CD4-positive, alpha-beta T cell treated with Interleukin-1 beta for 1 hour (primary cell): ENCODE measurements around the gene RBM33.
"Not testable (repeated sequence)": the region's sequence is repeated elsewhere in the genome, so short reads cannot be mapped to it uniquely, and the experiment has no call there.

Experiments used
- DNase-seq, 2 donors: peaks; one replicate each; pipeline ENCODE4 v3.0.0-alpha.2; 2020 to 2022

RBM33 gene

DNA sequence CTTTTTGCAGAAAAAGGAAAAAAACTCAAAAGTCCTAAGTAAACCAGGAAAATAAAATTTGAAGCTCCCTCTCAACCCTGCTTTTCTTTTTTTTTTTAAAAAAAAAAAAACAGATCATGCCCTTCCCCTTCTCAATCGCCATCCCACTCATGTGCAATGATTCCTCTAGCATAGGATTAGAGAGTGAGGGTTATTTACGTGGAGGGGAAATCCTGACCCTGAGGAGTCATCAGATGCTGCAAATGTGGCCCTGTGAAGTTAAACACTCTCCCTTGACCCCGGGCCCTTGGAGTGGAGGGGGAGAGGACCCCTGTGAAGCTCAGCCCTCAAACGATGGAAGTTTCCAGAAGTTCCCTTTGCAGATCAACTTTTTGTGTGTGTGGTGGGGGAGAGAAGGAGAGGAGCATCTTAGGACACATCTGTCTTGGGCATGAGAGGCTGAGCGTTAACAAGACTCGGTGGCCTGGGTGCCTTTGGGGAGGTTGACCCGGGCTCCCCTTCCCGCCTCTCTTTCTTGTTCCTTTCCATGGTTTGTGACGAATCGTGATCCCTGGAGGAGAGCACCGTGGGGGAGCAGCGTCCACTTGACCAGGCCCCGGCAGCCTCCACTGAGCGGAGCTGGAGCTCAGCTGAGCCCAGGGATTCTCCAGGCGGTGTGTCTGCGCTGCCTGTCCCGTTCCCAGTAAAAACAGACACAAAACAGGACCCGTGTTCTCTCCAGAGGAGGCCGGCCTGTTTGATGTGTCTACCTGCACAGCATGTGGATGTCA, 169.3 kb downstream of the RBM33 start:
- no peak for DNase-seq

DNA sequence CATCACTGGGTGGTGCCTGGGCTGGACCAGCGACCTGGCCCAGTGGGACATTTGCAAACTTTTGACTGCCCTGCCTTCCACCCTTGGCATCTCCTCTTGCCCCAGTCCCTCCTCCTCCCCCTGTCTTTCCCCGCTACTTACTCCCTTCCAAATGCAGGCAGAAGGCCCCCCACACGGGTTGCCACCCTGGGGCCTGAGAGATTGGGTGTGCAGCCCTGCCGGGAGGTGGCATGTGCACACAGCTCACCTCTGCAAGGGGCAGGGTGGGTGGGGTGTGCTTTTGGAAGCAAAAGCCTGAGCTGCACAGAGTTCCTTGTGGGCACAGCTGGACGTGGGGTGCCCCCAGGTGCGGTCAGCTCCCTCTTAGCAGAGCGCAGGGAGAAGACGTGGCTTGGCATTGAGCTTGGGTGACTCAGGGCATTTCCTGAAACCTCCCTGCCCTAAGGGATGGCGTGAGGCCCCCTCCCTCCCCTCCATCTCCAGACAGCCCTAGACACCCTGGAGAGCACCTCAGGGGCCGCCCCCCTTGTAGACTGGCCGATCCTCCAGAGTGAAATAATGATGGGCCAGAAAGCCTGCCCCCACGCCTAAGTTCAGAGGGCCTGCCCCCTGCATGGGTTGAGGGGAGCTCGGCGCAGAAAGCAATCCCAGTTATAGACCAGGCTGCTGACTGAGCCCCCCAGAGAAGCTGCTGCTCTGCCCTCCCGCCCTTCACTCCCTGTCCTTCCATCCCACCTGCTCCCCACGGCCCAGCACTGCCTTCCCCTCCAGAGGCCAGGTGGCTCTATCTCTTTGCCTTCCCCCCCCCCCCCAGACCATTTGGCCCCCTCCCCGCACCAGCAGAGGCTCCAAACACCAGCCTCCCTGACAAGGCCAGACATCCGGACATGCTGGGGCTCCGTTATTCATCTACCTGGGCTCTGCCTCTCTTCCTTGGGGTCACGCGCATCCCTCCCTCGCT, 170.1 kb downstream of the RBM33 start:
- DNase-seq = no peak

DNA sequence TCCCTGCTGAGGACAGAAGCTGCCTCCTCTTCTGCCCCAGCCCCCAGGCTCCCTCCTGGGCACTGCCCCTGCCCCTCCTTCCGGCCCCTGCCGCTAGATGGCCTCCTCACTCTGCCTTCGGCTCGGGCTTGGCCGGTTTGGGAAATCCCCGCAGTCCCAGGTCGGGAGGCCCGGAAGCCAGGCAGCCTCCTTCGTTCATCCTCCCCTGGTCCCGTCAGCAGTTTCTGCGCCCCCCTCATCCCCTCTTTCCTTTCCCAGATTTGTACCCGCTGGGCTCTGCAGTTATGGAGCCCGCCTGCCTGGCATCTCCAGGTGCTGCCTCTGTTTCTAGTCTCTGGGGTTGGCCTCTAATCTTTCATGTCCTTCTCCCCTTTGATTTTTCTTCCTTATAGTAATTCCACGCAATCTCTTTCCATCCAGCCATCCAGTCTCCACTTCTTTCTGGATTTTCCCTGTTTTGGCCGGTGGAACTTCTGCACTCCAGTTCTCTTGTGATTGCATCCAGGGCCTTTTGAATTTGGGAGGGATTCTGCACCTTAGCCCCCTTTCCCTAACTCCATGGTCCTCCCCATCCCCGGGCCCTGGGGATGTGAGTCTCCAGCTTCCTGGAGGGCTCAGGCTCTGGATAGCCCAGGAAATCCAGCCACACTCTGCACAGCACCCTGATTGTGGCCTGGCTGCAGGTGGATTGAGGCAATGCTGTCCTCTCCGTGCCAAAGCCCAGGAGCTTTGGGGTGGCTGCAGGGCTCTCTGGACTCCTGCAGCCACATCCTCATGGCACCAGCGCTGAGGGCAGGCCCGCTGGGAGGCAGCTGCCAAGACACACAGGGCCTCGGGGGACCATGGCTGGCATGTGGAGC, 171.1 kb downstream of the RBM33 start:
- DNase-seq = peak; percentile 38 to 51

DNA sequence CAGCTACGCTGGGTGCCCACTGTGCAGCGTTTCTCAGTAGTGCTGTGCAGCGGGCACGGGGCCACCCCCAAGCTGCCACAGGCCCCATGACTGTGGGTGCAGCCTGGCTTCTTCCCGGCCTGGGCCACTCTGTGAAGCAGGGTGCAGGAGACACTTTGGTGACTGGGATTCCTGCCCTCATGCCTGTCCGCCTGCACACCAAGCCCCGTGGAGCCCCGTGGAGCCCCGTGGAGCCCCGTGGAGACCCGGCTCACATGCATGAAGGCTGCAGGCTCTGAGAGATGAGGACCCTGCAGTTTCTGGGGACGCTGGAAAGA, 171.7 kb downstream of the RBM33 start:
- DNase-seq = no peak

DNA sequence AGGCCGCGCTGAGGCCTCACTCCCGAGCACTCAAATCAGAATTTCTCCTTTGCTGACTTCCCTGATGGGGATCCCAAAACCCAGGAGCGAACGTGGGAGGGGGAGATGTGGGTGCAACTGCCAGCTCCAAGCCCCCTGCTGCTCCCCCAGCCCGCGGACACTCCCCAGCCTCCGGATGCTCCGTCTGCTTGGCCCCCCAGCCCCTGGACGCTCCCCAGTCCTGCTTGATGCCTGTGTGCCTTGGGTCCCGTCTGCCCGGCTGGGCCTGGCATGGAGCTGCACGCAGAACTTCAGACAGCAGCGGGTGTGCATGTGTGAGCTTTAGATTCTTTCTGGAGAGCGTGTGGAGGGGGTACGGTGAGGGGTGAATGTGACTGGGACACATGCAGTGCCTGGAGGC, 172.5 kb downstream of the RBM33 start:
- DNase-seq = no peak

DNA sequence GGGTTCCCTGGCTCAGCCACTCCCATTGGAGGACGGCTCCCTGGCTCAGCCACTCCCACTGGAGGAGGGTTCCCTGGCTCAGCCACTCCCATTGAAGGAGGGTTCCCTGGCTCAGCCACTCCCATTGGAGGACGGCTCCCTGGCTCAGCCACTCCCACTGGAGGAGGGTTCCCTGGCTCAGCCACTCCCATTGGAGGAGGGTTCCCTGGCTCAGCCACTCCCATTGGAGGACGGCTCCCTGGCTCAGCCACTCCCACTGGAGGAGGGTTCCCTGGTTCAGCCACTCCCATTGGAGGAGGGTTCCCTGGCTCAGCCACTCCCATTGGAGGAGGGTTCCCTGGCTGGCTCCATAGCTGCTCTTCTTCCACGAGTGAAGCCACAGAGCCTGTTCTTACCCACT, 173.1 kb downstream of the RBM33 start:
- not testable (repeated sequence) for DNase-seq

DNA sequence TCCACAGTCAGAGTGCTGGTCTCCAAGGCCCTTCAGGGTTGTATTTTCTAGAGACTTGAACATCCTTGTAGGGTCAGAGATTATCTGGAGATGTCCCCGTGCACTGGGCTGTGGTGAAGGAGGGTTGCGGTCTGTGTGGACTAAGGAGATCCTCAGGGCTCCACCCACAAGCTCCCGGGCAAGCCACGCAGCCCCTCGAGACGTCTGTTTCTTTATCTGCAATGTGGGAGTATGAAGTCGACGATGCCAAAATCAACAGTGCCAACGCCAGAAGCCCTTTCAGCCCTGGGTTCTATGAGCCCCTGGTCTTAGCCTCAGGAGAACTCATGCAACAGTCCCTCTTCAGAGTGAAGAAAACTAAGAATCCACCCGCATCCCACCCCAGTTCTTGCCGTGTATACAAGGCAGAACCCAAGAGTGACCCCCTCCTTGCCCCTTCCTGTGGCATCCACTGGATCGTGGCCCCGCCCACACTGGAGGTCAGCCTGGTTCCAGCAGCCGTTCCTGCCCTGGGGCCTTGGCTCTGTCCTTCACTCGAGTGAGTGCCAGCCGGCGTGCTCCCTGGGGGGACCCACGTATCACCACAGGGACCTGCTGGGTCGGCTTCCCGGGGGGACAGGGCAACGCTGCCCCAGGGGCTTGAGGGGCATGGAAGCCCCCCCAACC, 173.8 kb downstream of the RBM33 start:
- no peak for DNase-seq

DNA sequence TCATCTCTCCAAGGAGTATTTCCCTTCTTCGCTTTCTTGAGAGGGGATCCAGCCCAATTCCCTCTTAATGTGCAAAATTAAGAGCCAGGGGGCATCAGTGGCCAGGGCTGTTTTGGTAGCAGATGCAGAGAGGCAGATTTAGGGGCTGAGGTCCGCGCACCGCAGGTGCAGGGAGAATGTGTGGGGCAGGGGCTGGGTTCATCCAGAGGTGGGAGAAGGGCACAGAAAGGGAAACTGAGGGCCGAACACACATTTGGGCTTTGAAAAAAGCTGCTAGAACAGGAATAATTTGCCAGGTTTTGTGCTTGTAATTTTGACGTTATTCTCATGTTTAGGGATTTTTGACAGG, 174.3 kb downstream of the RBM33 start:
- DNase-seq = no peak

DNA sequence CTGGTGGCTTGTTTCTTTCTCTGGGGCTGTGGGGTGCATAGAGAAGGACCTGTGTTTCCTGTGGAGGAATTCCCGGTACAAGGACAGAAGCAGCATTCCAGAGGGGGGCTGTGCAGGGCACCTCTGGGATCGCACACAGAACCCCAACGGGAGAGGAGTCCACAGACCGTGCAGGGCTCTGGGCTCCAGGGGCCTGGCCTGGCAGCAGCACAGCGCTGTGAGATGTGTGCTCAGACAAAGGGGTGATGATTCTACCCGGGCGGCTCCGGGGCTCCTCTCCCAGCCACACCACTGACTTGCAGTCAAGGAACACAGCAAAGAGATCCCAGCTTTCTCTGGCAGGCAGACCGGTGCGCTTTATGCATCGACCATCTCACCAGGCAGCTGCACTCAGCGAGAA, 174.7 kb downstream of the RBM33 start:
- no peak for DNase-seq

DNA sequence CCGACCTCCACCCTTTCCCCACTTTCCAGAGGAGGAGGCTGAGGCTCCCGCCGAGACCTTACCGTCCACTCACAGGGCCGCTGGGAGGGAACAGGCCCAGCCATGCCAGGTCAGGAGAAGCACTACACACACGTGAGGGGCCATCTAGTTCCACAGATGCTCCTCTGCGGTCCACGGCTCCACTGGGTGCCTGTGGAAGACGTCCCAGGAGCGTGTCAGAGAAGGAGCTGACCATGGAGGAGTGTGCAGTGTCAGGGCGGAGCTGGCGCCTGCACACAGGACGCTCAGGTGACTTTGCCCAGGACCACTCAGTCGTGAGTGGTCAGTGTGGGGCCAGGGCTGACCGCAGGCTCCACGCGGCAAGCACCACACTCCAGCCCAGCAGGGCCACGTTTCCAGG, 175.8 kb downstream of the RBM33 start:
- DNase-seq = no peak

DNA sequence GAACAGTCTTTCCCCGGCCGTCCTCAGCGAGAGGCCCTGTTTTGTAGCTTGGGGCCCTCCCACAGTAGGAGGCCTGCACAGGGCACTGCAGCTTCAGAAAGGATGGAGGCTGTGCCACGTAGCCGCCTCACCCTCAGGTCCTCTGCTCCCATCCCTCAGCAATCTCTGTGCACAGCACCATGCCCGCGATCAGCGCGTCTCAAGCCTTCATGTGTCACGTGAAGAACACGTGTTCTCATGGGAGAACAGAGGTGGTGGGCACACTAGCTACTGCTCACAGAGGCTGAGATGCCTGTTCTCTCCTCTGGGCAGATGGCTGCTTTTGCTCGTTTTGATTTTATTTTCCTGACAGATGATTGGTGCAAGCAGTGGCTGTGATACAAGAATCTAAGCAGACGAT, 176.3 kb downstream of the RBM33 start:
- no peak for DNase-seq

DNA sequence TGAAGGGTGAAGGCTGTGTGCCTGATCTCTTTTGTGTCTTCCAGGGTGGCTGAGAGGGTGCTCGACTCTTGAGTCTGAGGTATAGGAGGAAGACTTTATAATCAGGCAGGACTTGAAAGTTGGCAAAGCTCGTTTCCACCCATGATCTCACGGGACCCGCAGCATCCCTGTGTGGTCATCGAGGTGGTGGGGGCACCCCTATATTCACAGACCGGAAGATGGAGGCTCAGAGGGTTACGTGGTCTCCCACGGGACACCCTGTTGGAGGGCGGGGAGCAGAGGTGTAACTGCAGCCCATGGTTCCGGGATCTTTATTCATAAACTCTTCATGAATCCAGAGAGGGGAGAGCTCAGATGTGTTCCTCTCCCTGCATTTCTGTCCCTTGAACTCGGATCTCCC, 177.4 kb downstream of the RBM33 start:
- no peak for DNase-seq

DNA sequence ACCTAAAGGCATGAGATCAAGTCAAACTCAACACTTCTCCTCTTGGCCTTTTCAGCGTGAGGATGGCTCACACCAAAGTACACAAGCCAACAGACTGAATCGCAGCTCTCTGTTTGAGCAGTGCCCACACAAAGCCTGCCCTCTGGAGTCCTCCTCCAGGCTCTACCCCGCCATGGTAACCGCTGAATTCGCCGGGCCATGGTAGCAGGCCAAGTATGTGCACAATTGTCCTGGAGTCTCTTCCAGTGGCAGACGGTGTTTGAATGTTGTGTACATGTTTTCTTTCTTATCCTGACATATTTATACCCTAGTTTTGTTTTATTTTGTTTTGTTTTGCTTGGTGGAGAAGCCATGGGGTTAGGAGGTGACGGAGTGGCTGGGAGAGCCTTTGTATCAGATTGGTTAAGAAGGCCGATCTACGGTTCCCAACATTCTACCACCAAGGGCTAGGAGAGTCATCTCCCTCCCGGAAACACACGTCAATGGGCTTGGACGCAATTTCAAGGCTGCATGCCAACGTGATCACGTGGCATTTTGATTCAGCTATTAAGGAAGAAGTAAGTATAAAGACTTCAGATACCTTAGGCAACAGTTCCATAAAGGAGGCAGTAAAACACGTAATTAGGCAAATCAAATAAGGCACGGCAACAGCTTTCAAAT, 179.9 kb downstream of the RBM33 start:
- DNase-seq = no peak

DNA sequence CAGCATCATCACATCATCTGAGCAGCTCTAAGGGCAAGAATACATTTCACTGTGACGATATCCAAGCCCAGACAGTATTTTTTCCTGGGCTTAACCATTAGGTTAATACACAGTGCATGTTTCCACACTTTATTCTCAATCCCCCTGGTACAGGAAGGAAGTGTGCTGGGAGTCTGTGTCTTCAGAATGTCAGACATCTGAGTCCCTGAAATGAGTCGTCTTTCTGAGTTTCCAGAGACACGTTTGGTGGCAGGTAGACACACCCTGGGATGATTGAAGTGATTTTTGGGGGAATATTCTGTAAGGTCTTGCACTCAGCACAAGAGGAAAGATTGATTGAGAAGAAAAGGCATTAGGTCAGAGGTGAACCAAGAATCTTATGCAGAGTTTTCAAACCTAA, 180.9 kb downstream of the RBM33 start:
- DNase-seq = no peak

DNA sequence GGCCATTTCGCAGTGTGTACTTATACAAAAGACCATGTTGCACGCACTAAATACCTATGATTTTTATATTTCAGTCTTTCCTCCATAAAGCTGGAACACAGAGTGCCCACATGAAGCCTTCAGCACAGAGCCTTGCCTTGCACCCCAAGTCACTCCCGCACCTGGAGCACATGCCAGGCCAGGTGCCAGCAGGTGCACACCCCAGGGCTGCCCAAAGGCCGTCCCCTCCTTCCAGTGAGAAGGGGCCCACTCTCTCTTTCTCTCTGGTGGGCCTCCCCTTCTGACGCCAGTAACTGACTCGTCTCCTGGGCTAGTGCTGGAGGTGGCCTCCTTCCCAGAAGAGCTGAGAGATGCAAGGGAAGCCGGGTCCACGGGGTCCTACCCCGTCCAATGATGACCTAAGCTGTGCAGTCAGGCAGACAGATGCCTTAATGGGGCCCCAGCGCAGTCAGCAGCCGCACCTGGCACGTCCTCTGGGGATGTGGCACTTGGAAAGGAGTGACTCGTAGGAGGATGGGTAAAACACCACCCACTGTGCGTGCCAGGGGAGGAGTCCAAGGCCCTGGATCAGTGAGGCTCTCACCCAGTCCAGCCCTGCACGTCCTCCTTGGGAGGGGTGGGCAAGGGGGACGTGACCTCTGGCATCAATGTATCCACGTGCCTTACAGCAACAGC, 185.5 kb downstream of the RBM33 start:
- DNase-seq = no peak
